WTC11 (cell line): ENCODE measurements around the gene CLDN5. TPM values are rescaled to one million over a fixed set of nuclear protein-coding genes. Genes with fewer than 3 reads are reported as not detected.

ENCODE experiments used
- ATAC-seq: fragments of 200-7000 bp; cut with Tn5 transposase; 2 replicates; pipeline ENCODE4 v1.10.0; 2021; ENCODE audit warnings: mild to moderate bottlenecking, moderate library complexity
- CTCF ChIA-PET: fragments of 300-600 bp; sonication (Branson Sonifier 250); formaldehyde crosslinking; loops from one replicate; lab custom pipeline; 2021; ENCODE audit warnings: antibody characterized with exemption; lab: Charles Lee
- POLR2A ChIA-PET: fragments of 350-600 bp; sonication (Branson Sonifier 250); formaldehyde crosslinking; loops from one replicate; lab custom pipeline; 2021; ENCODE audit warnings: antibody characterized with exemption; lab: Charles Lee
- DNase-seq: peaks from one replicate; pipeline ENCODE4 v3.0.0; 2021; ENCODE audit warnings: low spot score
- H3K27ac Mint-ChIP-seq: 2 replicates; pipeline ENCODE4 v1.8.0; 2021; ENCODE audit warnings: mixed read lengths
- H3K27me3 Mint-ChIP-seq: 2 replicates; pipeline ENCODE4 v1.8.0; 2021; ENCODE audit warnings: low read depth, mild to moderate bottlenecking, moderate library complexity, mixed read lengths
- H3K36me3 Mint-ChIP-seq: 2 replicates; pipeline ENCODE4 v1.8.0; 2021; ENCODE audit warnings: mixed read lengths
- H3K4me1 Mint-ChIP-seq: 2 replicates; pipeline ENCODE4 v1.8.0; 2022; ENCODE audit warnings: mixed read lengths
- H3K4me3 Mint-ChIP-seq: 2 replicates; pipeline ENCODE4 v1.8.0; 2021; ENCODE audit warnings: mild to moderate bottlenecking, moderate library complexity, mixed read lengths
- H3K9me3 Mint-ChIP-seq: 2 replicates; pipeline ENCODE4 v1.8.0; 2021; ENCODE audit warnings: mixed read lengths
- AFF4 ChIP-seq: sonication (generic); formaldehyde crosslinking; IDR thresholded peaks from 2 replicates; pipeline ENCODE4 v1.8.1; 2023; ENCODE audit warnings: mild to moderate bottlenecking, missing genetic modification reagents, borderline replicate concordance
- E2F5 ChIP-seq: sonication (generic); formaldehyde crosslinking; IDR thresholded peaks from 2 replicates; pipeline ENCODE4 v1.8.1; 2022; ENCODE audit warnings: mild to moderate bottlenecking, moderate library complexity, missing genetic modification reagents
- ERG ChIP-seq: fragments of 250-450 bp; sonication (Bioruptor Pico); IDR thresholded peaks from 2 replicates; pipeline ENCODE4 v1.8.0; 2021; ENCODE audit warnings: mild to moderate bottlenecking
- JUN ChIP-seq: sonication (generic); formaldehyde crosslinking; IDR thresholded peaks from 2 replicates; pipeline ENCODE4 v1.8.0; 2023; ENCODE audit warnings: mild to moderate bottlenecking, missing genetic modification reagents
- NFE2L1 ChIP-seq: sonication (generic); formaldehyde crosslinking; IDR thresholded peaks from 2 replicates; pipeline ENCODE4 v1.8.1; 2023; ENCODE audit warnings: missing genetic modification reagents
- SMAD3 ChIP-seq: sonication (generic); formaldehyde crosslinking; IDR thresholded peaks from 2 replicates; pipeline ENCODE4 v1.8.0; 2022; ENCODE audit warnings: missing genetic modification reagents, mild to moderate bottlenecking, borderline replicate concordance
- TCF7 ChIP-seq: sonication (generic); formaldehyde crosslinking; IDR thresholded peaks from 2 replicates; pipeline ENCODE4 v1.8.0; 2022; ENCODE audit warnings: mild to moderate bottlenecking, low read depth, missing genetic modification reagents, moderate library complexity
- TEAD4 ChIP-seq: sonication (generic); formaldehyde crosslinking; IDR thresholded peaks from 2 replicates; pipeline ENCODE4 v1.8.0; 2022; ENCODE audit warnings: mild to moderate bottlenecking, missing genetic modification reagents
- ZNF121 ChIP-seq: sonication (generic); formaldehyde crosslinking; IDR thresholded peaks from 2 replicates; pipeline ENCODE4 v1.8.0; 2023; ENCODE audit warnings: missing genetic modification reagents
- ZNF232 ChIP-seq: sonication (generic); formaldehyde crosslinking; IDR thresholded peaks from 2 replicates; pipeline ENCODE4 v1.8.0; 2022; ENCODE audit warnings: mild to moderate bottlenecking, missing genetic modification reagents
- ZNF416 ChIP-seq: fragments of 250-450 bp; sonication (Bioruptor Pico); IDR thresholded peaks from 2 replicates; pipeline ENCODE4 v1.9.0; 2021; ENCODE audit warnings: mild to moderate bottlenecking, inconsistent platforms
- ZNF532 ChIP-seq: fragments of 250-450 bp; sonication (Bioruptor Pico); IDR thresholded peaks from 2 replicates; pipeline ENCODE4 v1.9.0; 2021; ENCODE audit warnings: mild to moderate bottlenecking, borderline replicate concordance
- total RNA-seq: library from RNA; stranded (reverse); gene quantifications from 3 replicates; pipeline ENCODE4 v1.2.3, GENCODE V29; 2021

Gene CLDN5
- total RNA-seq, 1 experiment from 2014 or later = 1.0 TPM

GRCh38 chr22:19526702-19527111 is 2.5 kb upstream of the CLDN5 start (continued):
- TF ChIP-seq AFF4 (CRISPR knock-in tag) (no peak), ZNF532 (no peak), ZNF232 (CRISPR knock-in tag) (no peak)
- TF ChIP-seq, all 79 proteins: peak for 0

- POLR2A ChIA-PET = no interaction called here
- Mint-ChIP-seq H3K27me3 (peaks cover 52% of the 10 kb centered on the region), H3K36me3 (no peaks in the 10 kb centered on the region), H3K27ac (no peak overlapping the region)
- ATAC-seq (no peak), DNase-seq (no peak)
- CTCF ChIA-PET = no interaction called here
- TF ChIP-seq ERG (no peak), ZNF121 (CRISPR knock-in tag) (no peak)
- TF ChIP-seq, all 79 proteins: peak for 0
- Mint-ChIP-seq H3K9me3 (no peaks in the 10 kb centered on the region), H3K4me3 (peak overlapping the region; percentile 30; the same call in 1 of the 2 replicates), H3K4me1 (peaks cover 11% of the 10 kb centered on the region)
Observed at GRCh38 chr22:19526076-19526701, 2.0 kb upstream of the CLDN5 start.

GRCh38 chr22:19525666-19526065 is 1.5 kb upstream of the CLDN5 start:
- CTCF ChIA-PET = no interaction called here
- Mint-ChIP-seq H3K9me3 (no peaks in the 10 kb centered on the region), H3K4me1 (peaks cover 11% of the 10 kb centered on the region), H3K27me3 (peaks cover 52% of the 10 kb centered on the region), H3K27ac (no peak overlapping the region)
- ATAC-seq = no peak
- no peak for DNase-seq
- TF ChIP-seq JUN (CRISPR knock-in tag) (no peak), E2F5 (CRISPR knock-in tag) (no peak)
- TF ChIP-seq, all 79 proteins: peak for 0
- Mint-ChIP-seq H3K36me3 (no peaks in the 10 kb centered on the region), H3K4me3 (peak overlapping the region; percentile 30)
- POLR2A ChIA-PET = no interaction called here

GRCh38 chr22:19525116-19525660 is 978 bp upstream of the CLDN5 start:
- H3K4me3 Mint-ChIP-seq = peak overlapping the region; percentile 76
- H3K36me3 Mint-ChIP-seq = no peaks in the 10 kb centered on the region
- ChIA-PET POLR2A (no interaction called here), CTCF (interaction anchor here (2.7 kb wide), 1 partner anchor 30 kb away, joined by 12 read pairs; no protein-coding TSS in a partner anchor)
- TF ChIP-seq NFE2L1 = no peak
- TF ChIP-seq ZNF416 (CRISPR knock-in tag) = no peak
- no peak for TF ChIP-seq TCF7 (CRISPR knock-in tag)
- no peak for TF ChIP-seq SMAD3
- no peak for TF ChIP-seq TEAD4 (CRISPR knock-in tag)
- DNase-seq (no peak), ATAC-seq (no peak)
- no peak overlapping the region for H3K27ac Mint-ChIP-seq
- H3K27me3 Mint-ChIP-seq = peaks cover 52% of the 10 kb centered on the region
- H3K9me3 Mint-ChIP-seq = no peaks in the 10 kb centered on the region
- peaks cover 11% of the 10 kb centered on the region for H3K4me1 Mint-ChIP-seq
